Measurements from ENCODE around the gene USP26. TPM values are rescaled to one million over a fixed set of nuclear protein-coding genes. Genes with fewer than 3 reads are reported as not detected.
"Not testable (repeated sequence)": the region's sequence is repeated elsewhere in the genome, so short reads cannot be mapped to it uniquely, and the experiment has no call there.

The USP26 gene
- total RNA-seq, 4 donors from 2014 or later, result not detected

DNA sequence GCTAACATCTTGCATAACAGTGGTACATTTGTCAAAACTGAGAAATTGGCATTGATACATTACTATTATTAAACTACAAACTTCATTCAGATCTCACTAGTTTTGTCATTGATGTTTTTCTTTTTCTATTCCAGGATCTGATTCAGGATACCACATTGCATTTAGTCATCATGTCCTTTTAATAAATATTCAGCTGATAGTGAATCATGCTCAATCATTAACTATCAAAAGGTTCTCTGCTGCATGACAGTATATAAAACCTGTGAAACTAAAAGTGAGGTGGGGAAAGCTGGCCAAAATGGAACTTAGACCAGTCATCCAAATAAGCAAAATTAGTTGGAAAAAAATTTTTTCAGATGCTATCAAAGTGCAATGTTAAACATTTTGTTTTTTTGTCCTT is 110.4 kb downstream of the USP26 start:
- Histone ChIP-seq H3K36me3 (no peaks in the 10 kb centered on the region), H3K4me1 (no peaks in the 10 kb centered on the region), H3K27ac (replicated peaks in 1 of 4) (no peak overlapping the region), H3K4me3 (no peak overlapping the region), H3K27me3 (no peaks in the 10 kb centered on the region), H3K9me3 (no peaks in the 10 kb centered on the region)
- DNase-seq (ENCODE audit: extremely low spot score), result no peak
- TF ChIP-seq POLR2AphosphoS5 (IDR thresholded peaks at IDR 0.05), result no peak
- TF ChIP-seq, protein P1, sequence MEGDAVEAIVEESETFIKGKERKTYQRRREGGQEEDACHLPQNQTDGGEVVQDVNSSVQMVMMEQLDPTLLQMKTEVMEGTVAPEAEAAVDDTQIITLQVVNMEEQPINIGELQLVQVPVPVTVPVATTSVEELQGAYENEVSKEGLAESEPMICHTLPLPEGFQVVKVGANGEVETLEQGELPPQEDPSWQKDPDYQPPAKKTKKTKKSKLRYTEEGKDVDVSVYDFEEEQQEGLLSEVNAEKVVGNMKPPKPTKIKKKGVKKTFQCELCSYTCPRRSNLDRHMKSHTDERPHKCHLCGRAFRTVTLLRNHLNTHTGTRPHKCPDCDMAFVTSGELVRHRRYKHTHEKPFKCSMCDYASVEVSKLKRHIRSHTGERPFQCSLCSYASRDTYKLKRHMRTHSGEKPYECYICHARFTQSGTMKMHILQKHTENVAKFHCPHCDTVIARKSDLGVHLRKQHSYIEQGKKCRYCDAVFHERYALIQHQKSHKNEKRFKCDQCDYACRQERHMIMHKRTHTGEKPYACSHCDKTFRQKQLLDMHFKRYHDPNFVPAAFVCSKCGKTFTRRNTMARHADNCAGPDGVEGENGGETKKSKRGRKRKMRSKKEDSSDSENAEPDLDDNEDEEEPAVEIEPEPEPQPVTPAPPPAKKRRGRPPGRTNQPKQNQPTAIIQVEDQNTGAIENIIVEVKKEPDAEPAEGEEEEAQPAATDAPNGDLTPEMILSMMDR (IDR thresholded peaks at IDR 0.05), result no peak
- no peak for TF ChIP-seq EP300 (IDR thresholded peaks at IDR 0.05)
- TF ChIP-seq POLR2A (IDR thresholded peaks at IDR 0.05; ENCODE audit: low read depth), result no peak
- intact Hi-C loops (cut with DNase I), result no loop called here

DNA sequence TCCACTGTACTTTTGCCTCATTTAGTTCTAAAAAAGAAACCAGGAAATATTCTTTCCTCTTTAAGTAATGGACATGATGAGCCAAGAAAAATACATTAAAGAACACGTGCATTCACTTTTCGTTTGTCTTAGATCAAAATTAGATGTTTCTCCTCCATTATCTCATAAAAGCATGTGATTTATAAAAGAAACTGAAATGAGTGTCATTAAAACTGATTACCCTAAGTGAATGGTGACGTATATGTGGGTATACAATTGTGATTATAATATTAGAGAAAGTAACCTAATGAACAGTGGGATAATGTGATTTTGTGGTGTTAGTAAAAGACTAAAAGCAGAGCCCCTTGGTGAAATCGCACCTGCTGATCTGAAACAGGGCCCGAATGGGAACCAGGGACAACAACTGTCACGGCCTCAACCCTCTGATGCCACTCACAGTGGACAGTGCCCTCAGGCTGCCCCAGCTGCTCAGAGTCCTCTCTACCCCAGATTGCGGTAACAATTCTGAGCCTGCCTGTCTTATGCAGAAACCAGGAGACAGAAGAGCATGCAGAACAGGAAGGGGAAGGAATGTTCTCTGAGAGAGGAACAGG is 112.8 kb downstream of the USP26 start:
- no peak for TF ChIP-seq POLR2A (IDR thresholded peaks at IDR 0.05; ENCODE audit: low read depth)
- TF ChIP-seq POLR2AphosphoS5 (IDR thresholded peaks at IDR 0.05), result no peak
- TF ChIP-seq EP300 (IDR thresholded peaks at IDR 0.05), result no peak
- TF ChIP-seq, protein P1 (IDR thresholded peaks at IDR 0.05), result no peak
- Histone ChIP-seq H3K4me1 (no peaks in the 10 kb centered on the region), H3K27me3 (no peaks in the 10 kb centered on the region), H3K36me3 (no peaks in the 10 kb centered on the region), H3K4me3 (no peak overlapping the region), H3K9me3 (no peaks in the 10 kb centered on the region), H3K27ac (replicated peaks in 1 of 4) (no peak overlapping the region)
- 70% methylated on average over 7 of the region's 7 CpGs for WGBS
- DNase-seq (ENCODE audit: extremely low spot score), result no peak
- intact Hi-C loops (cut with DNase I), result no loop called here

DNA sequence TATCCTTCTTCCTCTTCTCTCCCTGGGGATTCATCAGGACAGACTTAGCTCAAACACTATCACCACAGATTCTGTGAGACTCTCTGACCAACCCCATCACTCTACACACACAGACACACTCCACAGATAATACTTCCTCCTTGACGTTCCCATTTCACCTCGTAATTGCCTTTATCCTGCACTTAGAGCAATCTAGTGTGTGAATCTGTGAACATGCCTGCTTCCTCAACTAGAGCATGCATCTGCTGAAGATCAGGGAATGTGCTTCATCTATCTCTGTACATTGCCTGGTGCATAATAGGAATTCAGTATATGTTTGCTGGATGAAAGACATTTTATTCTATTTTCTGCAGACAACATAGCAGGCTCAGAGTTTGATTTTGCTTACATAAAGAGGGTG is 113.4 kb downstream of the USP26 start:
- intact Hi-C loops (cut with DNase I), result no loop called here
- Histone ChIP-seq H3K36me3 (no peaks in the 10 kb centered on the region), H3K9me3 (no peaks in the 10 kb centered on the region), H3K4me3 (no peak overlapping the region), H3K4me1 (no peaks in the 10 kb centered on the region), H3K27me3 (no peaks in the 10 kb centered on the region), H3K27ac (replicated peaks in 1 of 4) (no peak overlapping the region)
- TF ChIP-seq POLR2A (IDR thresholded peaks at IDR 0.05; ENCODE audit: low read depth), result no peak
- no peak for TF ChIP-seq EP300 (IDR thresholded peaks at IDR 0.05)
- TF ChIP-seq, protein P1 (IDR thresholded peaks at IDR 0.05), result no peak
- no peak for TF ChIP-seq POLR2AphosphoS5 (IDR thresholded peaks at IDR 0.05)
- WGBS, result 64% methylated on average over 2 of the region's 2 CpGs
- no peak for DNase-seq (ENCODE audit: extremely low spot score)

DNA sequence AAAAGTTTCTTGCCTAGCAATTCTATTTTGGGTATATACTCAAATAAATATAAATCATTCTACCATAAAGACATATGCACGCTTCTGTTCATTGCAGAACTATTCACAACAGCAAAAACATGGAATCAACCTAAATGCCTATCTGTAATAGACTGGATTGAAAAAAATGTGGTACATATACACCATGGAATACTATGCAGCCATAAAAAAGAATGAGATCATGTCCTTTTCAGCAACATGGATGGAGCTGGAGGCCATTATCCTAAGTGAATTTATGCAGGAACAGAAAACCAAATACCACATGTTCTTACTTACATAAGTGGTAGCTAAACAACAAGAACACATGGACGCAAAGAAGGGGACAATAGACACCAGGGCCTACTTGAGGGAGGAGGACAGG is 116.9 kb downstream of the USP26 start:
- 86% methylated on average over 2 of the region's 2 CpGs for WGBS
- intact Hi-C loops (cut with DNase I); H3K4me3 ChIP-seq; H3K27me3 ChIP-seq; H3K9me3 ChIP-seq; H3K27ac ChIP-seq (replicated peaks in 1 of 4); H3K4me1 ChIP-seq; DNase-seq (ENCODE audit: extremely low spot score); H3K36me3 ChIP-seq: not testable (repeated sequence)

Other genes with a start within 250 kb of the USP26 start
- gene HS6ST2, start 138.5 kb downstream of the USP26 start, total RNA-seq, result under 1 TPM in 2 of 4 donors, not detected in 2; 0.29 to 0.99 TPM
- not detected for gene TFDP3, start 121.2 kb upstream of the USP26 start, total RNA-seq